ENCODE results near the gene KRT25.
"Not testable (repeated sequence)": the region's sequence is repeated elsewhere in the genome, so short reads cannot be mapped to it uniquely, and the experiment has no call there.

The KRT25 gene

DNA sequence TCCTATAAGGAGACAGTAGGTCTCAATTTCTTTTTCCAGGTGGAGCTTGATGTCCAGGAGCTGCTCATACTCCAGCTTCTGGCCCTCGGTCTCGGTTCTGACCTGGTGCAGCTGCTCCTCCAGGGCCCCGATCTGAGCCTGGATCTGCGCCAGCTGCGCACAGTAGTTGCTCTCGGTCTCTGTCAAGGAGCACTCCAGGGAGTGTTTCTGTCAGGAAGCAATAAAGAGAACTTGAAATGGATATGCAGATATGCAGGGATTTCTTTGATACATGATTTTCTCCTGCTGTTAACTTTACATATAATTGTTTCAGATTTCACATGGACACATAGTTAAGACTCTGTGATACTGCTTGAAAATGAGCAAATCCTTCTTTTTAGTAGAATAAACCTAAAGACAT, 4.7 kb downstream of the KRT25 start:
- DNase-seq = no peak

DNA sequence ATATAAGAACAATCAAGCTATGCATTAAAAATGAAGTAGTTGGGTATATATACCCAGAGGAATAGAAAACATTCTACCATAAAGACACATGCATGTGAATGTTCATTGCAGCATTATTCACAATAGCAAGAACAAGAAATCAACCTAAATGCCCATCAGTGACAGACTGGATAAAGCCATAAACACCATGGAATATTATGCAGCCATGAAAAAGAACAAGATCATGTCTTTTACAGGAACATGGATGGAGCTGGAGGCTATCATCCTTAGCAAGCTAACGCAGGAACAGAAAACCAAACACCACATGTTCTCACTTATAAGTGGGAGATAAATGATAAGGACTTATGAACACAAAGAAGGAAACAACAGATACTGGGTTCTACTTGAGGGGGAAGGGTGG, 6.5 kb downstream of the KRT25 start:
- DNase-seq = not testable (repeated sequence)

DNA sequence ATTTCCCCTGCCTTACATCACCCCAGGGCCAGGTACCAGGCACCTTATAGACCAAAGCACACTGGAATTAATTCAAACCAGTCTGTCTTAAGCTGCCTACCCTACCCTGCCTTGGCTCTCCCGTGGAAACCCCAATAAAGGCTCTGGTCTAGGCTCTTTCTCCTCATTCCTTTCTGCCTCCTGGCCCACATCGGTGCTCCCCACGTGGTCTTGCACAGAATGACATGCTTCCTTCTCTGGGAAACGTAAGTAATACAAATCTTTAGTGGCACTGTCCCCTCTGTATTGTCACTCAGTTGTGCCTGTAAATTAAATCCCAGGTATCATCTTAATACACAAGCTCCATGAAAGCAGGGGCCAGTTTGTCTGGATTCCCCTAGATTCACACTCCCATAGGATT, 16.6 kb downstream of the KRT25 start:
- no peak for DNase-seq

DNA sequence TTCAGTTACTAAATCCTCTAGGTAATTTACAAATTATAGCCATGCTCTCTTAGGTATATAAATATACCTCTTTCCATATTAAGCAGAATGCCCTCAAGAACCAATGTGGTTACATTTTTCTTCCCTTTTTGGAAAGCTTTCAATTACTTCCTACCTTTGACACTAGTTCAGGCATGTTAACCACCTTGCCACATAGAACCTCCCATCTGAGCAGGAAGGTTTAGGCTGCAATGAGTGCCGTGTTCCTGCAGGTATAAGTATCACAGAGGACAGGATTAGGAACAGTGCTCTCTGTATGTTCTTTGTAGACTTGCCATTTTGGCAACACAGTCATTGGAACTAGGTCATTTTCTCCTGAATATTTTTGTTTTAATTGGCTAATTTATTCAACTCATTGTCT, 20.1 kb downstream of the KRT25 start:
- no peak for DNase-seq

DNA sequence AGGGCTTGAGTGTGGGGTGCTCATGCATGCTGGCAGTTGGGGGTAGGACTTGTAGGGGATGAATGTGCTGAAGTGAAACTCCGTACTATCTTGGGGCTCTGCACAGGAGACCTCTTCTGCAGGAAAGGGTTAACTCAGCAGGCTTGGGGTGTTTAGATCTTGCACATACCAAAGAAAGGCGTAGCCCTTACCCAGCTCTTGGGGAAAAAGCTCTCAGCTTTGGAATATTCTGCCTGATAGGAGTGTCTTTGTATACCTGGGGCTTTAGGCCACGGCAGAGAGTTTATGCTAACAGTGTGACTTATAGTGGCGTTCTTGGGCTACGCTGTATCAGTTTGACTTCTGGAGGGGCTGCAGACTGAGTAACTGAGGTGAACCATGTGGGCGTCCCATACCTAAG, 21.1 kb downstream of the KRT25 start:
- DNase-seq = no peak

DNA sequence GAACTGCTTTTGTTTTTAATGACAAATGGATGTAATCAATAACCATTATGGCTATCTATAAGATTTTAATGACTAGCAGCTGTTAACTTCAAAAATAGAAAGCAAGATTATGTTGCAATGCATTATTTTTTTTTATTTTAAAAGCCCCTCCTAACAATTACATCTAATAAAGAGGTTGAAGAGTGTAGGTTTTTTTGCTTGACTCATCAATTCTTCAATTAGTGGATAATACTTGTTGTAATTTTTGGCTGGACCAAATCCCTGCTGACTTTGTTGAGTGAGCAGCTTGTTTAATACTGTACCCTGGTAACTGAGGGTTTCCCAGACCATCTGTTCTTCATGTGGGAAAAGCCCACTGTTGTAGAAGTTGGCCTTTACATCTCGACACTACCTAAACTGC, 24.2 kb downstream of the KRT25 start:
- no peak for DNase-seq

DNA sequence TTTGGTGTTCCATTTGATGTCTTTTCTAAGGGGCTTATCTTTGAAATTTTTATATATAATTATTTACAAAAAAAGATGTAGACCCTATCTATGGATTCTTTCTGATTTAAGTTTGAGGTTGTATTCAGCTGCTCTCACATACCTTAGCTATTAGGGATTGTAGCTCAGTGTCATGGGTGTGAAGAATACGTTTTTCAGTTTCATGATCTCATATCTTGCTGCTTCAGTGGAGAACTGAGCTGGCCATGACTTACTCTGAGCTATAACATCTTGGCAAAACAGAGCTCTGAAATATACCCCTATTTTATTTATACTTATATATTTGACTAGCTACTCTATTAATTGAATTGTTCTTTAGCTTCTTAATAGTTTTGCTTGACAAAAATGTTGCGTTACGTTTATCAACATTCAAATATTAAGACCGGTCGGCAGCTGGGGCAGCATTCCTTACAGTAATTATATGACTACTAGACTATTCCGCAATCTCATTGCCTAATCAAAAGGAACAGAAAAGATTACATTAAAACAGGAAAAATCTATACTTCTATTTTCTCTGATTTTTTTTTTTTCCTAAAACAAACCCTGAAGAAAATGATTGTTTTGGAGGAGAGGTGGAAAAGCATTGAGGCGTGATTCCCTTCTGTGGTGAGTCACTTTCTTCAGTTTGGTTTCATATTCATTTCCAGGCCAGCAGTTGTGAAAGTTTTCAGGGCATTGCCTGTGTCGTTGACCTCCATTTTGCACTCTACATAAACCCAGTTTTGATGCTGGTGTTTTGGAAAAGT, 27.5 kb downstream of the KRT25 start:
- DNase-seq = no peak

DNA sequence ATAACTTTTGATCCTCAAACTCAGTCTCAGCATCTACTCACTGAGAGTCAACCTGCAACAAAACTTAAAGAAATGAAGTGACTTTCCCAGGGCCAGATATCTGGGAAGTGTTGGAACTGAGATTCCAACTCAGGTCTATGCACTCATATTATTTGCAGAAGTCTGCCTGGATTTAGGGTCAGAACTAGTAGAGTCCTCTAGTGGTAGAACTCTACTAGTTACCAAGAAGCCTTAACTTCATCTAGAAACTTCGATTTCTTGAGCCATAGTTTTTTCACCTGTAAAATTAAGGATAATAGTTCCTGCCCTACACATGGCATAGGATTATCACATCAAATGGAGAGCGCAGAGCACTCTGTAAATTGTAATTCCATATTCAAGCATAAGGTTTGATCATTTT, 28.2 kb downstream of the KRT25 start:
- no peak for DNase-seq

DNA sequence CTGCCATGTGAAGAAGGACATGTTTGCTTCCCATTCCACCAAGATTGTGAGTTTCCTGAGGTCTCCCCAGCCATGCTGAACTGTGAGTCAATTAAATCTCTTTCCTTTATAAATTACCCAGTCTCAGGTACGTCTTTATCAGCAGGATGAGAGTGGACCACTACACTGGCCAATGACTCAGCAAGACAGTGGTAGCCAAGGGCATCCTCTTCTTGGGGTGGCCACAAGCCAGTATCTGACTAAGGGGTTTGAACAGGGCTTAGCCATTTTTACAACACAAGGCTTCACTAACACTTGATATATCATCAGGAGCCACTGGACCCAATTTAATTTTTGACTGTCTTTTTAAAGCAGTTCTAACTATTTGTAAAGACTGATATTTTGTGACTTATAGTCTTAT, 30.5 kb downstream of the KRT25 start:
- DNase-seq = no peak

DNA sequence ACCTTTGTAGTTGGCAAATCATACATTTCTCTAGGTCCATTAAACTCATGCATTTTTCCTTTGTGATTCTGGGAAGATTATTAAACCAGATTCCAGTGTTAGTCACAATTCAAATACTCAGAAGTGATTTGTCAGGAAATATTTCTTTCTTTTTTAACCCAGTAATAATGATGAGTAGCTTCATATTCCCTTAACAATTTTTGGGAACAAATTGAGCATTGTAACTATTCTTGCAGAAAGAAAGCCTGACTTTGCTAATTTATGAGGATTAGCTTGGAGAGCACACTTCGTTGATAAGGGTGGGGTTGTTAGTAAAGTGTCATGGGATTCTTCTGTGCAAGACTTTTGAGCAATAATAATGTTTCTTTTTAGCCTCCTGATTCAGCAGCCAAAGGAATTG, 32.9 kb downstream of the KRT25 start:
- DNase-seq = no peak

DNA sequence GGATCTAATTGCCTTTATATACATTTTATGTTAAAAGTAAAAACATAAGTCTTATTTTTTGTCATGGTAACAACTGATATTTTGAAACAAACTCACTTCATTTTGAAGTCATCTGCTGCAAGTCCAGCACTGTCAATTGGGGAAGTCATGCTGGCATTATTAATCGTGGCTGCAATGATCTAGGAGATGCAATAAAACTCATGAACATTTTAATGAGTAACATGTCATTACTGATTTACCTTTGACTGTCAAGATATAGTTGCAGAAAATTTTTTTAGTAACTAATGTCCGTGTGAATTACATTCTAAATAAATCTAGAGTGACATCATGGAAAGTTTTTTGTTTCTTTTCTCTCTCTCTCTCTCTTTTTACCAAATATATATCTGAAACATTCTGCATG, 34.2 kb downstream of the KRT25 start:
- DNase-seq = no peak

DNA sequence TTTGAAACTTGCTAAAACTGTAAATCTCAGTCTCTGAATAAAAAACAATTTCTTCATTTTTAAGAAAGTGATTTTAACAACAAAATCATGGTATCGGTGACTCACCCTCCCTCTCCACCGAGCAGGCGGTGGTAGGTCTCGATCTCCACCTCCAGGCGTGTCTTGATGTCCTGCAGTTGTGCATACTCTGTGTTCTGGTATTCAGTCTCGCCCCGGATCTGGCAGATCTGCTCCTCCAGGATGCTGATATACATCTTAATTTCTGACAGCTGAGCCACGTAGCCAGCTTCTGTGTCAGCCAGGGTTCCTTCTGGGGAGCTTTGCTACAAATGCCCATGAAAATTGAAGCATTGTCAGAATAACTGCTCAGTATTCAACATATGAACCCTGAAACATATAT, 36.2 kb downstream of the KRT25 start:
- no peak for DNase-seq

DNA sequence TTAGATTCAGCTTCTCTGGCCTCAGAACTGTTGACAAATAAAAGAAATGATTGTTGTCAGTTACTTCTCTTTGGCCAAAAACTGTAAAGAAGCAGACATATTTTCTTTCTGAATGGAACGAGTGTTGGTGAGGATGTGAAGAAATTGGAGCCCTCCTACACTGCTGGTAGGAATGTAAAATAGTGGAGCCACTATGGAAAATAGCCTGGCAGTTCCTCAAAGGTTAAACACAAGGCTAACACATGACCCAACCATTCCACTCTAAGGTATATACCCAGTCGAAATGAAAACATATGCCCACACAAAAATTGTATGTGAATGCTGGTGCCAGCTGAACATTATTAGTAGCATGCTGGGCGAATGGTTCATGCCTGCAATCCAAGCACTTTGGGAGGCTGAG, 37.4 kb downstream of the KRT25 start:
- no peak for DNase-seq

DNA sequence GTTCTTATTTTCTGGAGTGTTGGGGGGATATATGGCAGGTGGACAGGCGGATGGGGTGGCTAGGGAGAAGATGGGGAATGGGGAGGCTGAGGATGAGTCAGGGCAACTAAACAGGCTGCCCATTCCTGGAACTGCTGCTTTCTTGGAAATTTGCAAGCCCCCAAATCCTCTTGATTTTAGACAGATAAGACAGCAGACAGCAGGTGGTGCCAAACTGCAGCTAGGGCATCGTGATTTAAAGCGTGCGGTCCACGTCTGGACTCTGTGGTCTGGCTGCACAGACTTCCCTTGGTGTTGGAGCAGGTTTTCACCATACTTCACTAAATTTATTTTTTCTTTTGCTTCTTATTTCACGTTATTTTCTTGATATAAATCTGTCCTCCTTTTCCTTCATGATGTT, 40.7 kb downstream of the KRT25 start:
- no peak for DNase-seq

DNA sequence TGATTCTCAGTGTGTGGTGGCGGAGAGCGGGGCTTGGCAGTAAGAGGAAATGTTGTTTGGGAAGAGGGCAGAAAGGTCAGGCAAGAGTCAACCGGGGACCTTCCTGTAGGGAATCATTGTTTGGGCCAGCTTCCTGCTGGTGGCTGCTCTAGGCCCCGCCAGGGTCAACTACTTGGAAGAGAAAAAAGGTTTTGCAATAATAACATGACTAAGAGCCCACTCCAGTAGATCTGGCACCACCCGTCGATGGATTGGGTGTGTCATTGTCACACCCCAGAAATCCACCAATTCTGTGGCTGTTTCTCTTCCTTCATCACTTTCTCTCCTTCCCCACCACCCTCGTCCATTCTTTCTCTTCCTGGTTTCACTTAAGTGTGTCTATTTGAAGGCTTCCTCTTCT, 47.4 kb downstream of the KRT25 start:
- no peak for DNase-seq

DNA sequence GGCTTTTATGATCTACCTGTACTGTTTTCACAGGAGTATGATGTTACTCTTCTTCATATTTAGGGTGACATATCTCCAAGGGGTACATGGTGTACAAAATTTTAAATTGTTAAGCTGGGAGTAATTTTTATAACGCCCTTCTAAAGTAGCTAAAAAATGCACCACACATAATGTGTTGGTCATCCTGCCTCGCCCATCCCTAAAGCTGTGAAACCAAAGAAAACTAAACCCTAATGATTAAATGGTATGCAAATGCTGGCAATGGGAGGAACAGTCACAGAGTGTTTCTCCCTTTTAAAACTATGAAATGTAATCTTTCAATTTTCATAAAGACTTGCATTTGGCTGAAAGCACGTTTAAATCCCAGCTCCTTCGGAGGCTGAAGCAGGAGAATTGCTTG, 49.5 kb downstream of the KRT25 start:
- DNase-seq = no peak

DNA sequence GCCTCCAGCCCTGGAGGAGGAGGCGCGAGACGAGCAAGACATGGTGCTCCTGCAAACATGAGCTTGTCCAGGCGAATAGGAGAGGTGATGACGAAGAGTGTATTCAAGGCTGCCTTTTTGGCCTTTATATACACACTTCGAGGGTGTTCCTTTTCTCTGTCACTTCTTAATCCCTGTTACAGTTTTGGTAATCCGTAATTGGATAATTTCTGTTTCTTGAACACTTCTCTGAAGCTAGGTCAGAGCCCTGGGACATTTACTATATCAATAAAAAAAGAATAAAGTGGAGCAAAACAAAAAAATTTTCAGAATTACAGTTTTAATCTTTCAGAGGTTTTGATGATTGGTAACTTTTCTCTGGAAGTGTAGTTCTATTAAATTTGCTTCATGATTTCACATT, 51.5 kb downstream of the KRT25 start, which contains the start of gene KRT24:
Gene KRT24 (minus strand): TSS at position 101 of the 400 bp plus-strand sequence. CDS start 59 bp downstream, at position 42.
- DNase-seq = no peak

DNA sequence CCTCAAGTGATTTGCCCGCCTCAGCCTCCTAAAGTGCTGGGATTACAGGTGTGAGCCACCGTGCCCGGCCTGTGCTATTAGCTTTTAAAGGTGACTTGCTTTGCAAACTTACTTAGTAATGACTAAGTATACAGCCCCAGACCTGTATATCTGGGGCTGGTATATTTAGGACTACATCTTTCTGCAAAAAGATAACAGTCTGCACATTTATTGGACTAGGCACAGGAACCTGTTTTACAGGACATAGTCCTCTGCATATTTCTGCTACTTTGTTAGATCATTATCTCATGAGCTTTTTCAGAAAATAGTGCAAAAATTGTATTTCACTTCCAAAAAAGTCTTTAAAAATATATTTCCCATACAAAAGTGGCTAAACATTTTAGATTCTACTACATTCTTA, 52.9 kb downstream of the KRT25 start:
- DNase-seq = no peak

DNA sequence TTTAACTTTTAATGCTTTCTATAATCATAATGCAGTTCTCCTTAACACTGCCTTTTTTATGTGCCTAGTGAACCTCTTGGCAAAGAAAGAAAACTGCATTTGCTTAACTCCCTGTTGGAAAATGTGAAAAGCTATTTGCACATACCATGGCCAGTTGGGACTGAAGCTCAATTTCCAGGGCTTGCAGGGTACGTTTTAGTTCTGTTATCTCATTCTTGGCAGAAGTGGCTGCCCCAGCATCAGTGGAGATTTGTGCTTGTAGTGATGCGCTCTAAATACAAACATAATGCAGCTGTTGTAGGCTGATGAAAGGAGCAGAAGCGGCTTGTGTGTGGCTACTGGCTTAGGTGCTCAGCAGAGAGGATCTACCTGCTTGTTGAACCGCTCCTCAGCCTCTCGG, 55.3 kb downstream of the KRT25 start:
- no peak for DNase-seq

DNA sequence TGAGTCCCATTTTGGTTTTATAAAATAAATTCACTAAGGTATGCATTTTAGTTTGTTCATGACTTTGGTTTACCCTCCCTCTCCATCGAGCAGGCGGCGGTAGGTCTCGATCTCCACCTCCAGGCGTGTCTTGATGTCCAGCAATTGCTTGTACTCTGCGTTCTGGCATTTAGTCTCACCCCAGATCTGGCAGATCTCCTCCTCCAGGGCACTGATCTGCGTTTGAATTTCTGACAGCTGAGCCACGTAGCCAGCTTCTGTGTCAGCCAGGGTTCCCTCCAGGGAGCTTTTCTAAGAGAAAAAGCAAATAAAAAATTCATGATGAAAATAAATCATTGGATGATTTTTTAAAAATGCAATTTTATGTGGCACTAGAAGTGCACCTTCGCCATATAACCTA, 55.8 kb downstream of the KRT25 start:
- no peak for DNase-seq
